Measurements from ENCODE around the gene CMTM5. TPM values are rescaled to one million over a fixed set of nuclear protein-coding genes. Genes with fewer than 3 reads are reported as not detected.

CMTM5 gene
- total RNA-seq, 4 donors from 2014 or later: 0.64 to 1.1 TPM; not detected in 2

GRCh38 chr14:23366426-23366921 lies 10.4 kb upstream of the CMTM5 start:
- peak in 1 of 3 donors; percentile 11 for TF ChIP-seq POLR2AphosphoS5 (IDR thresholded peaks at IDR 0.05)
- TF ChIP-seq EP300 (IDR thresholded peaks at IDR 0.05; ENCODE audit: low read depth): no peak
- H3K27me3 ChIP-seq: peaks cover 46% of the 10 kb centered on the region
- peaks cover 4 to 23% (median 5%) of the 10 kb centered on the region in 4 donors for H3K4me1 ChIP-seq
- 65% methylated on average over 33 of the region's 34 CpGs; no CpG with 5 or more reads in 1 of the 2 donors for WGBS, 2 donors (ENCODE audit: low coverage in 1 of 2)
- in situ Hi-C loops (cut with MboI; ENCODE audit: low pct_ligation_motif_present in 1 of 4, low pct_unique_long_range_greater_than_20kb in 1 of 4, low sequenced_read_pairs in 3 of 4): no loop called here
- peak overlapping the region; percentile 86 to 97 (median 92) for H3K27ac ChIP-seq
- intact Hi-C loops (cut with DNase I; ENCODE audit: low total_unique reads): no loop called here
- H3K4me3 ChIP-seq: peak overlapping the region; percentile 7 to 59 (median 39)
- DNase-seq: peak; percentile 42
- no peaks in the 10 kb centered on the region for H3K9me3 ChIP-seq
- no peaks in the 10 kb centered on the region for H3K36me3 ChIP-seq

GRCh38 chr14:23370221-23370620 lies 6.6 kb upstream of the CMTM5 start:
- no peak for DNase-seq
- Histone ChIP-seq H3K4me1 (peaks cover 0 to 12% (median 5%) of the 10 kb centered on the region in 4 donors), H3K4me3 (no peak overlapping the region), H3K27ac (no peak overlapping the region), H3K27me3 (peaks cover 23% of the 10 kb centered on the region), H3K36me3 (no peaks in the 10 kb centered on the region), H3K9me3 (no peaks in the 10 kb centered on the region)
- TF ChIP-seq CTCF (IDR thresholded peaks at IDR 0.05): no peak
- TF ChIP-seq EP300 (IDR thresholded peaks at IDR 0.05; ENCODE audit: low read depth): no peak
- TF ChIP-seq POLR2A (IDR thresholded peaks at IDR 0.05): no peak
- TF ChIP-seq POLR2AphosphoS5 (IDR thresholded peaks at IDR 0.05): no peak
- 29% methylated on average over 1 of the region's 1 CpG; no CpG with 5 or more reads in 1 of the 2 donors for WGBS, 2 donors (ENCODE audit: low coverage in 1 of 2)
- intact Hi-C loops (cut with DNase I; ENCODE audit: low total_unique reads) (no loop called here), in situ Hi-C loops (cut with MboI; ENCODE audit: low pct_ligation_motif_present in 1 of 4, low pct_unique_long_range_greater_than_20kb in 1 of 4, low sequenced_read_pairs in 3 of 4) (no loop called here)

GRCh38 chr14:23371865-23372264 lies 5.0 kb upstream of the CMTM5 start:
- no peak overlapping the region for H3K27ac ChIP-seq
- H3K4me3 ChIP-seq: no peak overlapping the region
- TF ChIP-seq CTCF (IDR thresholded peaks at IDR 0.05) (no peak), EP300 (IDR thresholded peaks at IDR 0.05; ENCODE audit: low read depth) (no peak), POLR2AphosphoS5 (IDR thresholded peaks at IDR 0.05) (no peak), POLR2A (IDR thresholded peaks at IDR 0.05) (no peak)
- H3K36me3 ChIP-seq: no peaks in the 10 kb centered on the region
- H3K9me3 ChIP-seq: no peaks in the 10 kb centered on the region
- 92% methylated on average over 1 of the region's 1 CpG; no CpG with 5 or more reads in 1 of the 2 donors for WGBS, 2 donors (ENCODE audit: low coverage in 1 of 2)
- H3K27me3 ChIP-seq: peaks cover 6% of the 10 kb centered on the region
- in situ Hi-C loops (cut with MboI; ENCODE audit: low pct_ligation_motif_present in 1 of 4, low pct_unique_long_range_greater_than_20kb in 1 of 4, low sequenced_read_pairs in 3 of 4): no loop called here
- H3K4me1 ChIP-seq: peaks cover 0 to under 1% (median under 1%) of the 10 kb centered on the region in 4 donors
- intact Hi-C loops (cut with DNase I; ENCODE audit: low total_unique reads): no loop called here
- no peak for DNase-seq

- Histone ChIP-seq H3K27me3 (peaks cover 4% of the 10 kb centered on the region), H3K27ac (no peak within 1 kb of the TSS), H3K4me1 (no peaks in the 10 kb centered on the region), H3K4me3 (no peak within 1 kb of the TSS), H3K9me3 (no peaks in the 10 kb centered on the region), H3K36me3 (no peaks in the 10 kb centered on the region)
- TF ChIP-seq EP300 (IDR thresholded peaks at IDR 0.05; ENCODE audit: low read depth) (no peak), POLR2AphosphoS5 (IDR thresholded peaks at IDR 0.05) (no peak), POLR2A (IDR thresholded peaks at IDR 0.05) (no peak), CTCF (IDR thresholded peaks at IDR 0.05) (no peak)
- 62% methylated on average over 2 of the region's 2 CpGs; no CpG with 5 or more reads in 1 of the 2 donors for WGBS, 2 donors (ENCODE audit: low coverage in 1 of 2)
- in situ Hi-C loops (cut with MboI; ENCODE audit: low pct_ligation_motif_present in 1 of 4, low pct_unique_long_range_greater_than_20kb in 1 of 4, low sequenced_read_pairs in 3 of 4): no loop called here
- intact Hi-C loops (cut with DNase I; ENCODE audit: low total_unique reads): no loop called here
- DNase-seq: no peak
Observed at GRCh38 chr14:23372509-23372908, 4.3 kb upstream of the CMTM5 start, which contains the start of gene IL25. Gene IL25, plus strand, starts transcription at chr14:23372809.

- Histone ChIP-seq H3K4me1 (no peaks in the 10 kb centered on the region), H3K36me3 (no peaks in the 10 kb centered on the region), H3K4me3 (no peak overlapping the region), H3K27ac (no peak overlapping the region), H3K27me3 (no peaks in the 10 kb centered on the region), H3K9me3 (no peaks in the 10 kb centered on the region)
- in situ Hi-C loops (cut with MboI; ENCODE audit: low pct_ligation_motif_present in 1 of 4, low pct_unique_long_range_greater_than_20kb in 1 of 4, low sequenced_read_pairs in 3 of 4) (no loop called here), intact Hi-C loops (cut with DNase I; ENCODE audit: low total_unique reads) (no loop called here)
- DNase-seq: no peak
- 87 to 100% methylated on average over 1 to 3 of the region's 3 CpGs for WGBS, 2 donors (ENCODE audit: low coverage in 1 of 2)
- TF ChIP-seq POLR2AphosphoS5 (IDR thresholded peaks at IDR 0.05) (no peak), EP300 (IDR thresholded peaks at IDR 0.05; ENCODE audit: low read depth) (no peak), POLR2A (IDR thresholded peaks at IDR 0.05) (no peak), CTCF (IDR thresholded peaks at IDR 0.05) (no peak)
Observed at GRCh38 chr14:23373041-23373440, 3.8 kb upstream of the CMTM5 start.

Data from transverse colon (tissue), 4 donors.